GM19193 (cell line): ENCODE measurements around the gene LONRF2.

Source experiments
- POLR2A ChIP-seq: IDR thresholded peaks from 4 replicates; pipeline ENCODE4 v1.6.1; 2011; ENCODE audit not compliant: insufficient read depth, insufficient read length; ENCODE audit errors: extremely low read depth

Gene LONRF2

DNA sequence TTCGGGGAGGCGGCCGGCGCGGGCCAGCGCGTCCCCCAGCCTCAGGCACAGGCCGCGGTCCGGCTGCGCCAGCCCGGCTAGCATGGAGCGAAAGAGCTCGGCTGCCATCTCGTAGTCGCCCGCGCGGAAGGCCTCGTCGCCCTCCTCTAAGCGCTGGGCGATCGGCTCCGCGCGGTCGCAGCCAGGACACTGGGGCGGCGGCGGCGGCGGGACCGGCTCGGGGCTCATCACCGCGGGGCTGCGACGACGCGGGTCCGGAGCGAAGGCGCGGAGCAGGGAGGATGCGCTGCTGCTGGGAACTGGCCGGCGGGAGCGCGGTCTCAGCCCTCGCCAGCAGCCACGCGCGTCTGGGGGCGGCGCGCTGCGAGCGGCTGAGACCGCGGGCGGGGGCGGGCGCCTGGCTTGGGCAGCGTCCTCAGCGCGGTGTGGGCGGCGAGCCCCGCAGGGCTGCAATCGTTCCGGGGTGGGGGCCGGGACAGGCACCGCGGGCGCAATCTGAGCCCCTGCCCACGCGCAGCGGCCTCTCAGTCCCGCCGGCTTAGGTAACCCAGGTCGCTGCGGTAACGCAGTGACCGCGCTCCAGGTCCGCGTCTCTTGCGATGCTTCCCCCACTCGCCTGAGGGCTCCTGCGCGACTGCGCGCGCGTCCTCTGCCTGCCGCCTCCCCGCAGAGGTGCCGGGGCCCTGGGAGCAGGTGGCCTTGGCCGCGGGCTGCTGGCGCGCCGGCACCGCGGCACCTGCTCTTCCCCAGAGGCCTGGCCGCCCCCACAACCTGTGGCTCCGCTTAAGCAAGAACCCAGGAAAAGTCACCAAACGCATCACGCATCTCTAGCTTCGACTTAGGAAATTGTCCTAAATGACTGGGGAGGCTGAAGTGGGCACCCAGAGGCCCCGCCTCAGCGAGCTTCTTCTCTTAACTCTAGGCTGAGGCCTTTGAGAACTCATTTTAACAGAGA is at the start of gene LONRF2:
TSS of gene LONRF2 (minus strand) at position 636 of the 955 bp plus-strand sequence. CDS start at position 228, 408 bp downstream.
- TF ChIP-seq POLR2A, result no peak

GRCh38 chr2:100367163-100367562 is 44.9 kb upstream of the LONRF2 start:
- TF ChIP-seq POLR2A, result no peak

- no peak for TF ChIP-seq POLR2A
Measured at GRCh38 chr2:100365434-100365833, 43.1 kb upstream of the LONRF2 start.

GRCh38 chr2:100359576-100359975 is 37.3 kb upstream of the LONRF2 start:
- TF ChIP-seq POLR2A, result no peak

- no peak for TF ChIP-seq POLR2A
Measured at GRCh38 chr2:100358554-100358953, 36.3 kb upstream of the LONRF2 start.

- TF ChIP-seq POLR2A, result no peak
Measured at GRCh38 chr2:100352521-100352920, 30.2 kb upstream of the LONRF2 start.

DNA sequence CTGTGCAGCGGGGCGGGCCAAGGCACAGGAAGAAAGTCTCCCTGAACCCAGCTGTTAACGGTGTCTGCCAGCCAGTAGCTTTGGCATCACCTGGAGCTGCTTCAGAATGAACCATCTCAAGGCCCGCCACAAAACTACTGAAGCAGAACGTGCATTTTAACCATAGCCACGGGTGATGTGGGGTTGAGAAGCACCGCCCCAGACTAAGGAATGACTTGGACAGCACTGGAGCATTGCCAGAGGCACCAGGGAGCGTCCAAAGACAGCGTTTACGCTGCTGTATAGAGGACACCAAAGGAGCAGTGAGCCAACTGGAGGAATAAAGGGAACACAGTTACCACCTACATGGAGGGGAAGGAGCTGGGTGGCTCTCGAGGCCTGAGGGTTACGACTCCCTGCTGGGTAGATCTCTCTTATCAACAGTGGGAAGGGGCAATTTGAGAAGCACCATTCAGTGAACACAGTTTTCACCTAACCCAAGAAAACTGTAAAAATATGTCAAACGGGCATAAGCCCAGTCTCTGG is 28.4 kb upstream of the LONRF2 start:
- TF ChIP-seq POLR2A, result no peak

GRCh38 chr2:100344433-100344832 is 22.1 kb upstream of the LONRF2 start:
- TF ChIP-seq POLR2A, result no peak

DNA sequence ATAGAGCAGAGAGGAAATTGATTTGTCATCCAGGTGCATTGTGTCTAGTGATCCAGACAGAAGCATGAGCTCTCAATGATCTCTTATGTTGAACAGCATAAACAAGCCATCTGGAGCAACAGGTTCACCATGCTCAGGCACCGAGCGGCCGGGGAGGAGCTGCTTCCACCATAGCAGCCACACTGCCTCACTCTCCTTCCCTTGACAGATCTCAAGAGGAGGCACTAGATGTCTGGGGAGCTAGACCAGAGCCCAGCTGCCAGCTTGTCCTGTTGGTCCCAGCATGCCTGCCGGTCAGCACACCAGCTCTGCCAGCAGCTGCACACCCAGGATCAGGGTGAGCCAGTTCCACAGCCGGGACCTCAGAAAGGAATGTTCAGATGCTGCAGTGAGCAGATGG is 17.5 kb upstream of the LONRF2 start:
- no peak for TF ChIP-seq POLR2A

GRCh38 chr2:100334929-100335328 is 12.6 kb upstream of the LONRF2 start:
- no peak for TF ChIP-seq POLR2A

DNA sequence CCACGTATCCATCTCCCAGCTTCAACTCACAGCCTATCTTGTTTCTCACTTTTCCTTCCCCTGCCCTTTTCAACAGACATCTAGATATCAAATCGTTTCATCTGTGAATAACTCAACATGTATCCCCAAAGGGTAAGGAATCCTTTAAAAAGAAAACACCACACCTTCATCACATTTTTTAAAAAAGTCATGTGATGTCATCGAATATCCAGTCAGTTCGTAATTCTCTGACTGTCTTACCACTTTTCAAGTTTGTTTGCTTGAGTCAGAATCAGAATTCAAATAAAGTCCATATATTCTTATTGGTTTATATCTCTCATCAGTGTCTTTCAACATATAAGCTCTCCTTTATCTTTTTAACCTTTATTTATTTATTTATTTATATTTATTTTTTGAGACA is 5.4 kb upstream of the LONRF2 start:
- TF ChIP-seq POLR2A, result no peak

DNA sequence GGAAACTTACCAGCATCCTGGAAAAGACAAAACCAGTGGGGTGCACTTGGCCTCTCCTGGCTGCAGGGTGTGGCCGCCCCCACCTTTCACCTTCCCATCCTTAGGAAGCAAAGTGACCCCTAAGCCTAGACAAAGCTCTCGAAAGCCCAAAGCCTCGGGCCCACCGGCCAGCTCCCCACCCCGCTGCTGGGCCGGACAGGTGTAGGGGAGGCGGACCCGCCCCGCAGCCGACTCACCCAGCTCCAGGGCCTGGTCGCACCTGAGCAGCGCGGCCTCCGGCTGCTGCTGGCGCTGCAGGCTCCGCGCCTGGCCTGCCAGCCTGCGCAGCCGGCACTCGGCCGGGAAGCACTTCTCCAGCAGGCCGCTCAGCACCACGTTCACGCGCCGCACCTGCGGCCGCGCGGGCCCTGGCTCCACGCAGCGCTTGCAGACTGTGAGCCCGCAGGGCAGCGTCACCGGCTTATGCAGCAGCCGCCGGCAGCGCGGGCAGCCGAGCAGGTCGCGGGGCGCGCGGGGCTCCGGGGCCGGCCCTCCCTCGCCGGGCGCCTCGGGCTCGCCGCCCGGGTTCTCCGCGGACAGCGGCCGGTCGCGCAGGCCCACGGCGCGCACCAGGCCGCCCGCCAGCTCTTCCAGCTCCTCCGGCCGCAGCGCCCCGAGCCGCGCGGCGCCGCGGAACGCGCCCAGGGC is 979 bp downstream of the LONRF2 start:
- TF ChIP-seq POLR2A, result no peak

DNA sequence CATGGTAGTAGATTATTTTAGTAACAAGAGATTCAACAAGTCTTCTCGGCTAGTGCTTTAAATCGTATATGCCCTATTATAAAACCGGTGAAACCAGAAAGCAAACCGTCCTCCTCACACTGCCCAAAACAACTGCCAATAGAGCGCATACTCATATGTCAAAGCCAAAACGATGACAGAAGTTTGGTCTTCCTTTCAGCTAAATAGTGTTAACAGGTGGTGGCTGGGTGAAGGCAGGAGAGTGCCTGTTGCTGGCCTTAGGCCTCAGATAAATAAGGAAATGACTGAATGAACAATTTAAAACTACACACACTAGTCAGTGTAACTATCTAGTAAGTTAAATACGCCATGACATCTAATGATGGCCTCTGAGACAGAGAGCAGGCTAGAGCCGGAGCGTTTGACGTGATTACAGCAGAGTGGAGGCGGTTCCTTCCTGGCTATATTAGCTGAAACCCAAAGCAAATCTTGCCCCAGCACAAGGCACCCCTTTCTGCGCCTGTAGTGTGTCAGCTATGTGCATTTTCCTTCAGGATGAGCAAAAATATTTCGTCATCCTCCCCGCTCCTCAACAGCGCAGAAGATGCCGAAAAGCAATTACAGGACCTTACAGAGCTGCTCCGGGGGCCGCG is 1.6 kb downstream of the LONRF2 start:
- TF ChIP-seq POLR2A, result no peak

DNA sequence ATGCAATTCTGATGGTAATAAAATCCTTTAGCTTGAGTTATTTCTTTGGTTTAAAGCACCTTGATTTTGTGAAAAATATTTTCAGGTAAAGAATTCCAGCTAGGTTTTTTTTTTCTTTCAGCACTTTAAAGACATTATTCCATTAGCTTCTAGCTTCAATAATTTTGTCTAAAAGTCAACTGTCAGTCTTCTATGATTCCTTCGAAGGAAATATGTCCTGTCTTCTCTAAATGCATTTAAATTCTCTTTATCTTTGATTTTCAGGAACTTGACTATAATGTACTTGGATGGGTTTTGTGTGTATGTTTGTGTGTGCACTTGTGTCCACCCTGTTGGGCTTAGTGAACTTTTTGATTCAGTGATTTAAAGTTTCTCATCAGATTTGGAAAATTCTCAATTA is 4.7 kb downstream of the LONRF2 start:
- no peak for TF ChIP-seq POLR2A
